Hematopoietic multipotent progenitor cell treated with erythropoietin and hydrocortisone succinate and interleukin-3 and kit ligand, for 15 days (in vitro differentiated cells): Measurements from ENCODE around the gene NBPF20.
"Not testable (repeated sequence)": the region's sequence is repeated elsewhere in the genome, so short reads cannot be mapped to it uniquely, and the experiment has no call there.

Experiments
- DNase-seq: peaks from one replicate; pipeline ENCODE4 v3.0.0-alpha.2; 2015; ENCODE audit warnings: low spot score

NBPF20 gene

DNA sequence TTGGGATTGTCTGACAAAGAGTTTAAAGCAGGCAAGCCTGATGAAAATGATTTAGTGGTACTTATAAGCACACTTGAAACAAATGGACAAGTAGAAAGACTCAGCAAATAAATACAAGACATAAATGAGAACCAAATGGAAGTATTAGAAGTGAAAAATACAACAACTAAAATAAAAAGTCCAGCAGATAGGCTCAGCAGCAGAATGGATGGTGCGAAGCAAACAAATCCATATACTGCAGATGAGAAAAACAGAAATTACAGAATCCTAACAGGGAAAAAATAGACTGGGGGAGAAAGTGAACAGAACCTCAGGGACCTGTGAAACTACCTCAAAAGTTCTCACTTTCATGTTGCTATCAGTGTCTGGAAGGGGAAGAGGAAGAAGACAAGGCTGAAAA is 3.9 kb upstream of the NBPF20 start:
- DNase-seq: not testable (repeated sequence)

DNA sequence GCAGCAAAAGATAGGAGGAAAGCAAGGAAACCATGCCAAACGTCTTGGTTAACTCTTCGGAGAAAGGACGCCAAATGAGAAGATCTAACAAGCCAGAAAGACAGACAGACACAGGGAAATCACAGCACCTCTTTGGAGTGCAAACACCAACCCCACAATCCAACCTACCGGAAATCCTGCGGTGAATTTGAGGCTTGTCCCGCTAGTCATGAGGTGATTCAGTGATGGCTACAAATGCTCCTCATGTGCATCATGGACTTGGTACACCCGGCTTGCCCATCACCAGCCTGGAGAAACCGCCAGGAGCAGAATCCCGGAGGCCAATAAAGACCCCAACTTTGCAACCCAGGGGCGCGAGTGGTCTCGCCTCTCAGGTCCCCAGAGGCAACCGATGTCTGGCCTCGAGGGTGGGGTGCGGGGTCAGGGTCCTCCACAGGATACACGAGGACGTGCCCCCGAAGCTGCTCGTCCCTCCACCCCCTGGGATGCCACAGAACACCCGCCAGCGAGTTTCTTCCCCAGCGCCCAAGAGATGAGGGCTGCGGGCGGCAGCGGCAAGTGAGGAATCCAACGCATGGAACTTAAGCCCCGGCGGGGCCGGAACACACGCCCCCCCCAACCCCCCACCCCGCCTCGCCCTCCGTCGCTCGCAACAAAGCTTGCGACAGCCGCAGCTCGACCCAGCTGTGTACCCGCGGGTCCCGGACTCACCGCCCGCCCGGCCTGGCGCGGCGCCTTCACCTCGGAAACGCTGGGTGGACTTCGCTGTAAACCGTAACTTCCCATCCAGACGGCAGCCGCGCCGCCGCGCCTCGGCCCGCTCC is 579 bp downstream of the NBPF20 start:
- not testable (repeated sequence) for DNase-seq

- DNase-seq: not testable (repeated sequence)
Observed at GRCh38 chr1:145415149-145415548, 10.3 kb downstream of the NBPF20 start.

GRCh38 chr1:145407266-145407665 is 18.1 kb downstream of the NBPF20 start:
- not testable (repeated sequence) for DNase-seq

- DNase-seq: not testable (repeated sequence)
Observed at GRCh38 chr1:145404949-145405348, 20.5 kb downstream of the NBPF20 start.

- not testable (repeated sequence) for DNase-seq
Observed at GRCh38 chr1:145400701-145401100, 24.7 kb downstream of the NBPF20 start.
